ENCODE results near the gene TBCD. TPM values are rescaled to one million over a fixed set of nuclear protein-coding genes. Genes with fewer than 3 reads are reported as not detected.

TBCD gene
- polyA plus RNA-seq, 1 donor from 2014 or later = 67.2 TPM

- no peaks in the 10 kb centered on the region for H3K36me3 ChIP-seq (ENCODE audit: insufficient read depth, low read length)
- H3K27ac ChIP-seq (ENCODE audit: low read length) = no peak overlapping the region
- no peaks in the 10 kb centered on the region for H3K27me3 ChIP-seq (ENCODE audit: insufficient read depth, low read depth, low read length)
- TF ChIP-seq TAF1 (IDR thresholded peaks at IDR 0.05; ENCODE audit: low read depth) (no peak), POLR2AphosphoS5 (IDR thresholded peaks at IDR 0.05) (no peak), EZH2 (IDR thresholded peaks at IDR 0.05; ENCODE audit: borderline replicate concordance, insufficient read depth, low read length, poor library complexity, severe bottlenecking) (no peak), CTCF (IDR thresholded peaks at IDR 0.05; ENCODE audit: poor library complexity, severe bottlenecking) (no peak), SMC3 (conservative IDR thresholded peaks at IDR 0.05; ENCODE audit: poor library complexity) (no peak), REST (IDR thresholded peaks at IDR 0.05; ENCODE audit: borderline replicate concordance) (no peak), RAD21 (conservative IDR thresholded peaks at IDR 0.05) (no peak), EP300 (conservative IDR thresholded peaks at IDR 0.05; ENCODE audit: poor library complexity, severe bottlenecking) (no peak), MXI1 (conservative IDR thresholded peaks at IDR 0.05; ENCODE audit: poor library complexity, severe bottlenecking) (no peak)
- no peaks in the 10 kb centered on the region for H4K20me1 ChIP-seq (ENCODE audit: insufficient read depth)
- no peaks in the 10 kb centered on the region for H3K79me2 ChIP-seq (replicated peaks; ENCODE audit: insufficient read depth, low read length)
- no peak overlapping the region for H3K4me2 ChIP-seq (ENCODE audit: low read length)
- no peak overlapping the region for H3K9ac ChIP-seq (ENCODE audit: low read length)
- H3F3A ChIP-seq (ENCODE audit: insufficient read depth, low read length, poor library complexity, severe bottlenecking) = no peaks in the 10 kb centered on the region
- no peaks in the 10 kb centered on the region for H3K9me3 ChIP-seq (ENCODE audit: low read length)
- no peaks in the 10 kb centered on the region for H3K9me2 ChIP-seq (ENCODE audit: insufficient read depth, low read length)
- no peak overlapping the region for H2AFZ ChIP-seq (ENCODE audit: low read depth, low read length)
- H3K4me3 ChIP-seq (ENCODE audit: low read length) = no peak overlapping the region
Measured at GRCh38 chr17:82918508-82918907, 166.6 kb downstream of the TBCD start.

- no peaks in the 10 kb centered on the region for H3K27me3 ChIP-seq (ENCODE audit: insufficient read depth, low read depth, low read length)
Measured at GRCh38 chr17:82920150-82920549, 168.3 kb downstream of the TBCD start.

More at GRCh38 chr17:82920150-82920549, 168.3 kb downstream of the TBCD start:
- Histone ChIP-seq H3K79me2 (replicated peaks; ENCODE audit: insufficient read depth, low read length) (no peaks in the 10 kb centered on the region), H3K4me3 (ENCODE audit: low read length) (no peak overlapping the region), H2AFZ (ENCODE audit: low read depth, low read length) (no peak overlapping the region), H4K20me1 (ENCODE audit: insufficient read depth) (no peaks in the 10 kb centered on the region), H3F3A (ENCODE audit: insufficient read depth, low read length, poor library complexity, severe bottlenecking) (no peaks in the 10 kb centered on the region), H3K36me3 (ENCODE audit: insufficient read depth, low read length) (no peaks in the 10 kb centered on the region), H3K4me2 (ENCODE audit: low read length) (no peak overlapping the region), H3K27ac (ENCODE audit: low read length) (no peak overlapping the region), H3K9me2 (ENCODE audit: insufficient read depth, low read length) (no peaks in the 10 kb centered on the region), H3K9ac (ENCODE audit: low read length) (no peak overlapping the region), H3K9me3 (ENCODE audit: low read length) (no peaks in the 10 kb centered on the region)
- TF ChIP-seq RAD21 (conservative IDR thresholded peaks at IDR 0.05) (no peak), TAF1 (IDR thresholded peaks at IDR 0.05; ENCODE audit: low read depth) (no peak), SMC3 (conservative IDR thresholded peaks at IDR 0.05; ENCODE audit: poor library complexity) (no peak), CTCF (IDR thresholded peaks at IDR 0.05; ENCODE audit: poor library complexity, severe bottlenecking) (no peak), REST (IDR thresholded peaks at IDR 0.05; ENCODE audit: borderline replicate concordance) (no peak), POLR2AphosphoS5 (IDR thresholded peaks at IDR 0.05) (no peak), EZH2 (IDR thresholded peaks at IDR 0.05; ENCODE audit: borderline replicate concordance, insufficient read depth, low read length, poor library complexity, severe bottlenecking) (no peak), MXI1 (conservative IDR thresholded peaks at IDR 0.05; ENCODE audit: poor library complexity, severe bottlenecking) (no peak), EP300 (conservative IDR thresholded peaks at IDR 0.05; ENCODE audit: poor library complexity, severe bottlenecking) (no peak)

Measured in neural cell (in vitro differentiated cells).